ENCODE measurements around the gene PRKCE.

The PRKCE gene

DNA sequence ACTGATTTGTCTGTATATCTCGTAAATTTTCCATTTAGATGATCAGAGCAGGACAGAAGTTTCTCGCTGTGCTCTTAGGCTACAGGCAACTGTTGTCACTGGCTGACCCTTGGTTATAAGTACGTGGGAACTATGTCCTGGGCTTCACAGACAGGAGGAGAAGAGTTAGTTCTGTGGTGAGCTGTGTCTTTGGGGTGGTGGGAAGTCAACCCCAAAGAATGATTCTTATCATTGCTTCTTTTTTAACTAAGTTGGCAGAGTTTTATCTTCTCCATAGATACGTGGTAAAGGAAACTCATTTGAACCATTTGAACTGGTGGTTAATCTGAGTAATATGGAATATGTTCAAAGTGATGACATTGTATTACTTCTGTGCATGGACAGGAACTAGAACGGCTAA lies 415.1 kb downstream of the PRKCE start:
- no peak for DNase-seq

DNA sequence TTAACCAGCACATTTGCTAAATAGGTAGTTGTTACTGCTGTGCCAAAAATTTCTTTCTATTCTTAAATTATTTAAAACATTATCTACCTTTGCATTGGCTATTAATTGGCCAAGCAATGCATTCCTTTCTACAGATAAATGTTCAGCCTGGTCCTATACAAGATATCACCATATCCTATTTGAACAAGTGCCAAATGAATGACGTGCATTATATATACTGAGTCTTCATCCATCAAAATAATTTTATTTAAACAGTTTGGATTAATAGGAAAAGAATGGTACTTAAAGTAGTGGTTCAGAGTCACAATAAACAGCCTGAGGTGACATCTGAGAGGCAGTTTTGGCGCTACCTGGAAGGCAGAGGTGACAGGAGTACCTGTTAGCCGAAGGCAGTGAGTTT lies 415.6 kb downstream of the PRKCE start:
- no peak for DNase-seq

DNA sequence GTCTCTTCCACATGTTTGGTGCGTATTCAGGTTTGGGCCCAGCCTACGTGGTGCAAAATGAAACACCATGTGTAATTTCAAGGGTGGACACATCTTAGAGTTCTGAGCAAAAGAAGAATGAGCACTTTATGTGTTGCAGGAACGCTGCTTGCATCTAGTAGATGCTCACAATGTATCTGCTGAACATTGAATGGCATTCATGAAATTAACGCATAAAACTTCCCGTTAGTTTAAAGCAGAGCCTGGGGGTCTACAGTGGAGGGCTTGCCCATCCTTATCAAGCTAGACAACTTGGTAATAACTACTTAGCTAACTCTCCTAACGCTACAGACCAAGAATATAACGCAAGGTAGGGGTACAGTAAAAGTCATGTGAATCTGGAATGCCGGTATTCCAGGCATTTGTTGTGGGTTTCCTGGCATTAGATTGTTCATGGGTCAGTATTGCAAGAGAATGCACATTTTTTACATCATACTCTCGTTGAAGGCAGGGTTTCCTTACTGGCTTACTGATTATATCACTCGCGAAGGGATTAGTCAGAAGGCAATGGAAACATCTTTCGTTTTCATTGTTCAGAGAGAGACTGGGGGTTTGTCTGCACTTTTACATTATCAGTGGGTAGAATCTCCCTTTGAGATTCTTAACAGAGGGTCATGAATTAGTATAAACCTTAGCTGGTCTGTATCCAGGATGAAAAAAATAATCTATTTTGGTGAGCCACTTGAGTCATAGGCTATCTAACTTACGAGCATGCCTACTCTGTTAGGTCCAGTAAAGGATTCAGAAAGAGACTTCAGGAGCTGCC lies 416.2 kb downstream of the PRKCE start:
- no peak for DNase-seq

DNA sequence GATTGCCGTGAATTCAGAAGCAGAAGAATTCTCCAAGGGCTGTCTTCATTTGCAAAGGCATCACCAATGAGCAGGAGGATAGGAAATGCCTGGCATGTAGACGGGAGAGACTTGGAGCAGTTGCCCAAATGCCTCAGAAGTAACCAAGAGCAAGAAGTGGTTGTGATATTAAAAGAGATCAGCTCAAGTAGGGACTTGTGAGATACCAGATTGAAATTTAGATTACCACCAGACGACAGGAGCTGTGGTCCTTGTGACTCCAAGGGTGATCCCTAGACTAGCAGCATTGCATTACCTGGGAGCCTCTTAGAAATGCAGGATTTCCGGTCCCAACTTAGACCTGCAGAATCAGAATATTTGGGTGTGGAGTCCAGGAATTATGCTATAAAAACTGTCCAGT lies 417.2 kb downstream of the PRKCE start:
- DNase-seq = no peak

DNA sequence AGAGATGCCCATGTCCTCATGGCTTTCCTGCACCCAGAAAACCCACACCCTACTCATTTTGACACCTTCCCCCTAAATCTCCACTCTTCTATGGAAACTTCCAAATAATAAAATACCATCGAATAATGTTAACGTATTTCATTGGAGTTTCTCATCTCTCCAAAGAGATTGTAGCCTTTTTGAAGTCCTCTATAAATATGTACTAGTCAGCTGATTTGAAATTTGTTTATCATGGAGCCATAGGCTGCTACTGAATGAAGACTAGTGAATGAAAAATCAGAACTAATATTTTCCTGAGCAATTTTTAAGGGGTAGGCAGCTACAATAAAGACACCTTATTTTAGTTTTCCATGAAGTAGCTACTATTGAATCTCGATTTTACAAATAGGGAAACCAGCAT lies 419.6 kb downstream of the PRKCE start:
- no peak for DNase-seq

DNA sequence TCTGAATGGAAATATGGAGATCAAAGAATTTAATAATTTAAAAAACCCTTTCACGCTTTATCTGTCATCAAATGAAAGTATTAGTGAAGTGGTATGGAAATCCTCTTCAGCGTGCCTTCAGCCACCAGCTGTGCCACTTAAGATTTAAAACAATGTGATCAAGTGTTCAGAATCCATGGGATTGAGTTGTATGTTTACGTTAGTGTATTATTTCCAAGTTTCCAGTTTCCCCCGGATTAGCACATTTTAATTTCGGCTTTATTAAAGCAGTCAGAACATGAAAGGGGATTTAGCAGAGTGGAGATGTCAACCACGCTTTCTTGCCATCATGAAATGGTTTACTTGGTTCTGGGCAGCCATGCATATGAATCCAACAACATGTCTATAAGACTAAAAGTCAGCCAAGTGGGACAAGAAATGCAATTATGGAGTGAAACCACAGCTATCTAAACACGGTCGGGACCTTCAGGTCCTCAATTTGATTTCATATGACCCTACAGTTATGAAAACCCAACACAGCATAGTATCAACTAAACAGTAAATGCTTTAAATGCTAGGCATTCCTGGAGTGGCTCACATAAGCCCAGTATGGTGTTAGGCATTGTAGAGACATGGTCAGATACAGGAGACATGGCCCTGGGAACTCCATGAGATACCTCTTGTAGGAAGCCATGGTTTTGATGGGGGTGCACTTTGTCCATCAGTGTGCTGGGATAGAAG lies 420.8 kb downstream of the PRKCE start:
- no peak for DNase-seq

DNA sequence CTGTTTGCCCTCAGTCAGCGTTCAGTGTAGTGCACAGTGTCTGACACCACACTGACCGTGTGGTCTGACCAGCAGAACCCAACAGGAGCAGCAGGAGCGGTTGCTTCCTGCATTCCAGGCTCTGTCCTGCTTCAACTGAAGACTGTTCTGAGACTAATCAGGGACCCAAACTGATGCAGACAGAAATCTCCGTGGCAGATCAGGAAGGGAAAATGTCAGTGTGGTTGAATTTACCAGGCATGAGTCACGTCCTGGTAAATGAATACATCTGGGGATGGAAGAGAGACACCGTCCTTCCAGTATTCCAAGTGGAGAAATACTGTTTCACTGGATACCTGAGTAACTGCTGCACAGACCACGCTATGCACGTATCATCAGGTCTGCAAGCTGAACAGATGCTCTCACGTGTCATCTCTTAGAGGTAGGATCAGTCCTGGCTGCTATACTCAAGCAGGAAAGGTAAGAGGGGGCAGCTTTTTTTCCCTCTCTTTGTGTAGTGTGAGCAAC lies 422.1 kb downstream of the PRKCE start:
- no peak for DNase-seq

DNA sequence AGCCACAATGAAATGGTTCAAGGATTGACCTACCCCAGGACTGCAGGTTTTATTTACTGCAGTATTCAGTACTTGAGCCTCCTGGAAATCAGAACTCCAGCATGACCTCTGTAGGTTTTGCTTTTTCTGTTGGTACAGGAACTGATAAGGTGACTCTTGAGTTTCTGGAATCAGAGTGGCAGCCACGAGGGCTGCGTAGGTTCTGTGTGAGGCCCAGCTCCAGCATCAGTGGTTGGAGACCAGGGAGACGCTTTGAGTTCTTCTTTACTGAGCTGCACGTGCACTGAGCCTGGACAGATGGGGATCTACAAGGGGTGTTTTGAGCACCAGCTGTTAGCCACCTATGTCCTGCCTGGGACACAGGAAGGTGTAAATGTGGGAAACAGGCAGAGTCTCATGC lies 423.0 kb downstream of the PRKCE start:
- DNase-seq = no peak

DNA sequence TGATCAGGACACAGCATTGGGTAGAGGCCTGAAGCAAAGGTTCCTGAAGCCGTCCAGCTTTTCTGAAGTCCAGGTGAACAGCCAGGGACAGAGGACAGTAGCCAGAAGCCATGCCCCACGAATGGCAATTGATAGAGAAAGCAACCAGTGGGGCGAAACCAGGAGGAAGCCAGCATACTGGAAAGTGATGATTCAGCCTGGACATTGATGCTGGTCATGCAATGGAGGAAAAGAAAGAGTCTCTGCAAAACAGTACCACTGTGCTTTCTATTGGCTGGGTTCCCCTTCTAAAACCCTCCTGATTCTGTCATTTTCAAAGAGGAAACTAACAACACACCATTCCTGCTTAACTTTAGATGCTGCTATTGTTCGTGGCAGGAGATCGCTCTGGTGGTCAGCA lies 424.4 kb downstream of the PRKCE start:
- no peak for DNase-seq

DNA sequence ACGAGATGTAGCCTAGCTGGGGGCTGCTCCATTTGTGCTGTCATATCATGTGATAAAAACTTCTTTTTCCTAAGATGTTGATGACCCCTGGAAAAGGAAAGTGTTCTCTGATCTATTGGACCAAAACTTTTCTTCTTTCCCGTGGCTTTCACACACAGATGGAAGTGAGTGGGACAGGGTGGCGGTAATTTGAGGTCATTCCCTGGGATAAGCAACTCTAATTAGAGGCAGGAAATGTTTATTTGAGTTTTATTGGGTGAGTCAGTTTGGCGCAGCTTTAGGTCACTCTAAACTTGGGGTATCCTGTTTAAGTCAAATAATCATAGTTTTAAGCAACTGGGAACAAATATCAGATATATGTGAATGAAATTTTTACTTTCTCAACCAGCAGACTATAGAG lies 424.8 kb downstream of the PRKCE start:
- no peak for DNase-seq

DNA sequence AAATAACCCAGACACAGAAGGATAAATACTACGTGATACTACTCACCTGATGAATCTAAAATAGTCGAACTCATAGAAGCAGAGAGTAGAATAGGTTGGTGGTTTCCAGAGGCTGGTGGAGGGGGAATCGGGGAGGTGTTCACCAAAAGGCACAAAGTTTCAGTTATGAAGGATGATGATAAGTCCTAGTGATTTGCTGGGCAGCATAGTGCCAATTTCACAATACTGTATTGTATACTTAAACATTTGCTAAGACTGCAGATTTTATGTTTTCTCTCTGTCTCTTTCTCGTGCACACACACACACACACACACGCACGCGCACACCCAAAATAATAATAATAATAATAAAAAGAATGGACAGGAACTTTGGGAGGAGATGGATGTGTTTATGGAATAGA lies 425.4 kb downstream of the PRKCE start:
- DNase-seq = no peak

DNA sequence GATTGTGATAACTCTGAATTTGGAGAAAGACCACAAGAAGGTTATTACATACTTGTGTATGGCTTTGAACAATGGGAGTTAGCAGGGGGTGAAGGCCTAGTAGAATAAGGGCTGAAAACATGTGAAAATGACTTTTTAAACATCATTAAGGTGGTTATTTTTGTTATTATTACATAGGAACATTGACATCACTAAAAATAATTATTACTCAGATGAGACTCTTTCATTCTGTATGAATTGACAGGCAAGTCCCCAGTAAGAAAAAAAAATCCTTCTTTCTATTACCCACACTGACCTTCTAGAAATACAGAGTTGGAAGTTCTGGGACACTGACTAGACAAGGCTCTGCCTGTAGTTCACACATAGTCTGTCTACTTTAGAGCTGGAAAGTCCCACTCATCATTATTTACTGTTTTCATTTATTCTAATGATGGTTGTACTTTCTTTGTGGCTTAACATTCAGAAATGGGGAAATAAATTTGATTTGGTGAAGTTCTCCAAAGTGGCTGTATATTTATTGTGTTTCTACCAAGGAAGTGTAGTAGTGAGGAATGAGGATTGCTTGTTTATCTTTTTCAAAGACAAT lies 426.1 kb downstream of the PRKCE start:
- DNase-seq = no peak

DNA sequence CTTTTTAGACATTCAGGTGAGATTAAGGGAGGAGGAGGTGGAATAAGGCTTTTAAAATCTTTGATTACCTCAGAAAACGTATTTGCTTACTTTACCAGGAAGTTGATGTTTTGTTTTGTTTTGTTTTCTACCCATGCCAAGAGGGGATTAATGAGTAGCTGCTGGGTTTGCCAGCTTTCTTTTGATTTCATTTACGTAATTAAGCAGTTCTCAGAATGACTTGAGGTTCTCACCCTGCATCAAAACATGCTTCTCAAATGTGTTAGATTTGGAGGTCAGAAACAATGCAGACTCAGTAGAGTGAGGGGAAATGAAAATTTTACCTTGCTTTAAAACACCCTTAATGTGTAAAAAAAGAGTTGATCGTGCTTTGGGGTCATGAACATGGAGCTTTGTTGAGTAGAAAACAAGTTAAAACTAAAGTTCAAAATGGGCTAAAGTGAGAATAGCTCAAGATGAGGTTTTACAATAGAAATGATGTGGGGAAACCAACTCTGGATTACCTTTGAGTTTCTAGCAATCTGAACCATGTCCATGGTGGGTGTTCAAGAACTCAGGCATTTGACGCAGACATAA lies 428.6 kb downstream of the PRKCE start:
- peak in 1 of 51 donors; percentile 1 for DNase-seq

DNA sequence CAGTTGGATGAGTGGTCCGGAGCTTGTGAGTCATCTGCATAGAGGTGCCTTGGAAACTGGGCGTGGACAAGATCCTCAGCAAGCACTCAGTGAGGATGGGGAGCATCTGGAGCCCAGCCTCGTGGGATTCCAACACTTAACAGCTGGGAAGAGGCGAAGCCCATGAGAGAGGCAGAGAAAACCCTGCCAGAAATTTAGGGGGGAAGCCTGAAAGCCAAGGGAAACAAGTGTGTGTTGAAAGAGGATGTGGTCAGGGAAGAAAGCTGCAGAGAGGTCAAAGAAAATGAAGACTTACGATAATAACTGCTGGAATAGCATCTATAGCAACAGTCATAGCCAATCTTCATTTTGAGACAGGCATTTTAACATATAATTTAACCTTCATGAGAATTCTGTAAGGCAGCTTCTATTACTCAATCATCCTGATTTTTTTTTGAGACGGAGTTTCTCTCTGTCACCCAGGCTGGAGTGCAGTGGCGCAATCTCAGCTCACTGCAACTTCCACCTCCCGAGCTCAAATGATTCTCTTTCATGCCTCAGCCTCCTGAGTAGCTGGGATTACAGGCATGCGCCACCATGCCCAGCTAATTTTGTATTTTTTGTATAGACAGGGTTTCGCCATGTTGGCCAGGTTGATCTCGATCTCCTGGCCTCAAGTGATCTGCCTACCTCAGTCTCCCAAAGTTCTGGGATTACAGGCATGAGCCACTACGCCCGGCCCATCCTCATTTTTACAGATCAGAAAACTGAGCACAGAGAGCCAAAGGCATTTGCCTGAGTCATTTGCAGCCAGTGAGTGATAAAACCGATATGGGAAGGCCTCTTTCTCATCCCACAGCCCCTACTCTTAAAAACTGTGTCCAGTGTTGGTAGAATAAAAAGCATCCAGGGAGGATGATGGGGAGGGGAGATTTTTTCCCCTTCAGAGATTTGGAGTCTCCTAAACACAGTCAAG lies 431.3 kb downstream of the PRKCE start:
- DNase-seq = no peak

DNA sequence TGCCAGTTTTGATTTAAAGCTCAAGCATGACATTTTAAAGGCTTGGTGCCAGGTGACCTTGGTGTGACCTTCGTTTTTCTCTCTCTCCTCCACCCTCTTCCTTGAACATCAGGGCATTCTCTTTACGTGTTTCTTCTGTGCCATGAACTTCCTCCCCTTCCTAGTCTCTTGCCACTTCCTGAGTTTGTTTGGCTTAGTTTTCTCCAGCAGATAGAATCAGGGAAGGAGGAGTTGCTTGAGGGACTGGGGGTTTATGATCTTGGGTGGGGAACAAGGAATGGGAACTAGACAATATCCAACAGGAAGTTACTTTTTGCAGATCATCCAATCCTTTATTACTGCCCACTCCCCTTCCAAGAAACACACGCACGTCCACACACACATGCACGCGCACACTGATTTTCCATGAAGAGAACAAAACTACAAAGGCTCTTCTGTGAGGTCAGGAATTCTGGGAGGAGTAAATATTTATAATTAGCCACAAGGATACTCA lies 435.1 kb downstream of the PRKCE start:
- no peak for DNase-seq

DNA sequence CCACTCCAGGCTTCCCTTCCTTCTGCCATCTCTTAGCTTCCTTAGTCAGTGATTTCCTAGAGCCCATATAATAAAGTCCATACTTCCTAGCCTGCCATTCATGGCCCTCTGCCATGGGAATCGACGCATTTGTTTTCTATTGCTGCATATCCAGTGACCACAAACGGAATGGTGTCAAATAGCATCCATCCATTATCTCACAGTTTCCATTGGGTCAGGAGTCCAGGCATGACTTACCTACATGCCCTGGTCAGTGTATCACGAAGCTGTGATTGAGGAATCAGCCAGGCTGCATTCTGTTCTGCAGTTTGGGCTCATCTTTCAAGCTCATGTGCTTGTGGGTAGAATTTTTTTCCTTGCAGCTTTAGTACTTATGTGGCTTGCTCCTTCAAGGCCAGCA lies 436.0 kb downstream of the PRKCE start:
- no peak for DNase-seq

DNA sequence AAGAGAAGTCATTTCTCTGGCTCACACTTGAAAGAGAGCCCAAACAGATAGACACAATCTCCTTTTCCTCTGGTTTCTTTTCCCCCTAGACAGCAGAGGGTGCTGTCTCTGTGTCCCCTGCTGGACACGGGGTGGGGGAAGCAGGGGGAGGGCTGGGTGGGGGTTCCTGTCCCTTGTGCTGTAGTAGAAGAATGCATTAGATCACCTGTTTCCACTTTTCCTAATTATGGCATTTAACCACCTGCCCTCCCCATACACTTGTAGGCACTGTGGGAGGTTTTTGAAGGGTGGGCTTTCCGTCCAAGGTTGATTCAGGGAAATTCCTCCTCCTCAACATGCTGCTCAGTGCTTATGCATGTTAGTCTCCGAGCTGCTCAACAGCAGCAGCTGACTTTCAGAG lies 439.5 kb downstream of the PRKCE start:
- no peak for DNase-seq

DNA sequence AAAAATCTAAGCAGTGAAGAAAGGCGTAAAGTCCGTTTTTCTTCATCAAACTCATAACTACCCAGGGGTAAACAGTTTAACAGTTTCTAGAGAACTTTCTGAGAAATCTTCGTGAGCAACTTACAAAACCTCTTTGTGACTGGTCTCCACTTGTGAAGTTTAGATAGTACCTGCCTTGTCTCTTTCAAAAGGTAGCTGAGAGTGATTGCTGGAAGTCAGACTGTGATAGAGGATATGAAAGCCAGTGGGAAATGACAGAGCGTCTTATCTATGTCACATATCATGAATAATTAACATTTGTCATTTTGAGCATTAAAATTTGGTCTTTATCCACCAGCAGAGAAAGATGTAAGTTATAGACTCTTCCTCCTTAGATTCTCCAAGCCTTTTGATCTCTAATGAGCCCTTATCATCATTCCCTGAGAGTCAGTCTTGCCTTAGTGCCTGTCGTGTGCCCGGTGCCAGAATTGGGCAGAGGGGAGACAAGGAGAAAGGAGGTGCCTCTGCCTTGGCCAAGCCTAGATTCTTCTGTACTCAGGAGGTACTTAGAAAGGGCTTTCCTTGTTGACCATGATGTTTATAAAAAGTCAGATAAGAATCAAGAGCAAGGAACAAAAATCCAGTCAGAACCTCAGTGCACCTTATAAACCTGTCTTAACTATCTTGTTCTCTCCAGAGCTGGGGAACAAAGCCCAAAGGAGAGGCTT lies 440.6 kb downstream of the PRKCE start:
- no peak for DNase-seq

DNA sequence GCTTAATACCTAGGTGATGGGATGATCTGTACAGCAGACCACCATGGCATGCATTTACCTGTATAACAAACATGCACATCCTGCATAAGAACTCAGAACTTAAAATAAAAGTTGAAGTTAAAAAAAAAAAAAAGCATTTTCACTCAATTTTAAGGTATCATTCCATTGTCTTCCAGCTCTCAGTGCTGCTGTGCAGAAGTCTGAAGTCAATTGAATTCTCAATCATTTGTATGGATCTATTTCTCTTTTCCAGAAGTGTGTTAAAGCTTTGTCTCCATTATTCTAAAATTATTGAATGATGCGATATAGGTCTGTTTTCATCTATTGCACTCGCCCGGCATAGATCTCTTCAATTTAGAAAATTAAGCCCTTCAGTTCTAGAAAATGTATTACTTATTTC lies 443.2 kb downstream of the PRKCE start:
- DNase-seq = no peak

DNA sequence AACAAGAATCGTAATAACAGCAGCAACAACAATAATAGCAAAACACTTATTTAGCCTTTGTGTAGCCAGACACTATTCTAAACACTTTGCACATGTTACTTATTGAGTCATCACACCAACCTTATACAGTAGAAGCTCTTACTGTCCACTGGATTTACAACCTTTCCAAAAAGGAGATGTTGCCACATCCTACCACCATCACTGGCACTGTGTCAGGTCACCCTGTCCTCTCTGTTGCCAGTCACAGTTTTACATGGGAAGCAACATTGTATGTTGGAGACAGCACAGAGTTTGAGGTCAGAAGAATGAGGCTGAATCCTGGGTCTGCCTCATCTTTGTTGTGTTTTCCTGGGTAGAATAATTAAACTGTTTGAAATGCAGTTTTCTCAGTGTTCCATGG lies 444.4 kb downstream of the PRKCE start:
- no peak for DNase-seq
